Endometrial microvascular endothelial cells (primary cell): Measurements from ENCODE around the gene PFDN4. TPM values are rescaled to one million over a fixed set of nuclear protein-coding genes. Genes with fewer than 3 reads are reported as not detected.

Source experiments
- in situ Hi-C: cut with HindIII; loops from 2 replicates; pipeline ENCODE4 v1.10.0; 2017; ENCODE audit warnings: low sequenced_read_pairs, low pct_unique_long_range_greater_than_20kb; ENCODE audit errors: inconsistent ontology term
- total RNA-seq: library from RNA; depleted of rRNA; stranded (reverse); fragments of >200 nt; gene quantifications from one replicate; pipeline ENCODE4 v1.2.3, GENCODE V29; 2015; ENCODE audit errors: inconsistent ontology term

Gene PFDN4, protein sequence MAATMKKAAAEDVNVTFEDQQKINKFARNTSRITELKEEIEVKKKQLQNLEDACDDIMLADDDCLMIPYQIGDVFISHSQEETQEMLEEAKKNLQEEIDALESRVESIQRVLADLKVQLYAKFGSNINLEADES
- 69.5 TPM for total RNA-seq

DNA sequence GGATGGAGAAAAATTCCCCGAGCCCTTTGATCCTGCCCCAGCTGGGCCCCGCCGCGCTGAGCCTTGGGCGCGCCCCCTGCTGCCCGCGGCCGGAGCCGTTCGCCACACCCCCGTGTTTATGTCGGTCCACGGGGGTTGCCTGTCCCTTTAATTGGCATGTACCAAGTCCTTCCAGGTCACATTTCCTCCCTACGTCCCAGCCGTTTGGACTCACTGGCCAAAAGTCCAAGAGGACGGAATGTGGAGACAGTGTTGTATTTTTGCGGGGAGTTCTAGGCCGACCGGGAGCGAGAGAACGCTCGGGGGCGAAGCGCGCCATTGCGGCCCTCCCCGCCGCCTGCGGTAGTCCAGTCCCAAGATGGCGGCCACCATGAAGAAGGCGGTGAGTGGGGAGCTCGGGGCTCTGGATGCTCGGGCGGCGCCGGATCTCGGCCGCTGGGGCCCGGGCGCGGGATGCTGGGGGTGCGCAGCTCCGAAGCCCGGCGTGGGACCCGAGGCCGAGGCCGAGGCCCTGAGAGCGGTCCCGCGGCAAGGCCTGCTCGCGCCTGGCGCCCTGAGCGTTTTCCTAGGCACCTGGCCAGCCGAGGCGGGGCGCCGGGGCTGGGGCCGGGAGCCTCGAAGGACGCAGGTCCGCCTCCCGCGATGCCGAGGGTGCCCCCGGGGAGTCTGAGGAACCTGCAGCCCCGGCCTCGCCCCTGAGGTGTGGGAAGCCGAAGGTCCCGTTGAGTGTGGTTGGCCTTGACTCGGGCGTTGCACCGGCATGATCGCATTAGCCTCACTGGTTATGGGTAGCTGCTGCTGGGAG lies at the start of gene PFDN4:
TSS of gene PFDN4 (plus strand) at position 345 of the 805 bp plus-strand sequence. CDS start at position 359, 14 bp downstream.
- in situ Hi-C loops, result no loop called here

DNA sequence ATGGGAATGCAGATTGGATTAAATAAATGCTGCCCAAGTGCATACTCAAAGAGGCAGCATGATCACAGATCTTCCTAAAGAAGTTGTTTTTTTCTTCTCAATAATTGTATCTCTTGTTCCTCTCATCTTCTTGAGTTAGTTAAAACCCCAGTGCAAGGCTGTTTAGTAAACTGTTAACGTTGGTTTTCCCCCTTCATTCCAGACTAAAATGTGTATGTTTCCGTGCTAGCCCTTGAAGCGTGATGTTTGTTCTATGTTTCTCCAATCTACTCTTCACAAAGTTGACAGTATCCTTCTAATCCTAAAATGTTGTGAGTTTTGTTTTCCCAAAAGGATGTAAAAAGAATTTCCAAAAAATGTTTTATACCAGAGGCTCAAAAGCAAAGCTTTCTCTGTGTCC lies 49.7 kb upstream of the PFDN4 start:
- in situ Hi-C loops, result no loop called here

DNA sequence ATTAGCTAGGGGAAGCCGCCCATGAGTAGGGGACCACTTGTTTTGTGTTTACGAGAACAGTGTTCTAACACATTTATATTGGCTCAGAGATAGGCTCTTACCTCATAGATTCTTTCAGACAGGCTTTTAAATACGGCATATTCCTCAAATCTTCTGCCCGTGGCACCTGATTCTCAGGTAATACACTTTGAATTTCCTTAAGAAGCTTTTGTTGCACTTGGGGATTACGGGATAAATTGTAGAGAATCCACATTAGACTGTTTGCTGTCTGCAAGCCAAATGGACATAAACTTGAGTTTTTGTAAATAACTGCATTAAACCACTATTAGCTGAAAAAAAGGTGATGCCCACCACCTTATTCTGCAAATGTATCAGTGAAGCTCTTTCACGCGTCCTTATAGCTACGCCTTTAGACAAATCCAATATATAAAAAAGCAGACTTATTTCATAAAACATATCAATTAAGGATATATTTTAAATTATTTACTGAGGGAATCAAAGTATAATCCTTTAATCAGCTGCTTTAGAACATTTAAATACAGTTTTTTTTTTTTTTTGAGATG lies 49.0 kb upstream of the PFDN4 start:
- in situ Hi-C loops, result no loop called here

DNA sequence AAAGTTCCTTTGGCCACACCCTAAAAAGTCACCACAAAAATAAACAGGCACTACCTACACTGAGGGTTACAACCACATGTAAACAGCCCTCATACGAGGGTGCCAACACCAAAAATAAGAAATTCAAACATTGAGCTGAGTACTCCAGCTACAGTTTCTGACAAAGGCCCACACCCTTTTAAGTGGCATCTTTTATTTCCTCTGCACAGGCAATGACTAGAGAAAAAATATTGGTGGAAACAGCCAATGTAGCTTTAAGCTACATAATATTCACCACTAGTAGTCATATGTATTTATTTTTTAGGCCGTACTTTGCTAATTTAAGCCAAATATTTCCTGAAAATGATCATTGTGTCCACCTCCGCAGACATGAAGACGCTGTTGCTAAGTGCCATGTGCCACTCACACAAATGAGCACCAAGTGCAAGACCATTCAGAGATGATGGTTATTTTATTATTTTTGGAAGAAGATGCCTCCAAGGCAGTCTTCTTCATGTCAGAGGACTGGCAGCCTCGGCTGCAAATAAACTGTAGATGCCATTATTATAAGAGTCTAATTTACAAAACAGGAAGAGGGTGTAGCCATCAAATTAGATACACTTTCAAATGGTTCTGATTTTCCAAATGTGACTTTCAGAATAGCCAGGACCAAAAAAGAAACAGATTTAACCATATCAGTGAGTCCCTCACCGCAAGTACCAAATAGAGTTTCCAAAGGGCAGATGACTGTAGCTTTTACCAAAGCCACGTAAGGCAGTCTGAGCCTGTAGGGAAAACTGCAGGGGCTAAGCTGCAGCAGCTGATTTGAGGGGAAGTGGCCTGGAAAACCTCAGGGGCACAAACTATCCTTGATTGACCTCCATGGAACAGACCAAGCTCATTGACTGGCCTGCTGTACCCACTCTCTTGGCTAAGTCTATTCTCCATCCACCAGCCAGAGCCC lies 47.6 kb upstream of the PFDN4 start:
- in situ Hi-C loops, result no loop called here

DNA sequence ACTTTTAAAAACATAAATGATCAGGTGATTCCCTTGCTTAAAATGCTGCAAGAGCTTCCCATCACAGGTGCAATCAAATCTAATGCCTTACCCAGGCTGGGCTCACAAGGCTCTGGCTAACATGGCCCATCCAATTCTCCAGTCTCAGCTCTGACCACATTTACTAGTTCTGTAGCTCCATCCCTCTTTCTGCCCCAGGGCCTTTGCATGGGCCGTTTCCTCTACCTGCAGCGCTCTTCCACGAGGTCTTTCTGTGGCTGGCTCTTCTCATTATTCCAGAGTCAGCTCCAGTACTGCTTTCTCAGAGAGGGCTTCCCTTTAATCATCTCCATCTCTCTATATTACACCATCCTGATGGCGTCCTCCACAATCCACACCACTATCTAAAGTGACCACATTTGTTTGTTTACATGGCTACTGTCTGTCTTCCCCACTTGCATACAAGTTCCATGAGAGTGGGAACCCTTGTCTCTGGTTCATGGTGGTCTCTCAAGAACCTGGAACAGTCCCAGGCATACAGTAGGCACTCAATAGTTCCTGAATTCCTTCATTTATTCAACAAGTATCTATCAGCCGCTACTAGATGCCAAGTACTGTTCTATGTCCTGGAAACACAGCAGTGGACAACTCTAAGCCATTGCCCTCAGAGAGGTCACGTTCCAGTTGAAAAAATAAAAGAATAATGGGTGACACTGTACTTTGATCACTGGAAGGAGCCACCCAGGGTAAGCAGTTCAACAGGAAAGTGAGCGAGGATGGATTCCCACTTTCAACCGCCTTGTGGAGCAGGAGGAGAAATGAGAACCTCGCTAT lies 46.7 kb upstream of the PFDN4 start:
- in situ Hi-C loops, result no loop called here

DNA sequence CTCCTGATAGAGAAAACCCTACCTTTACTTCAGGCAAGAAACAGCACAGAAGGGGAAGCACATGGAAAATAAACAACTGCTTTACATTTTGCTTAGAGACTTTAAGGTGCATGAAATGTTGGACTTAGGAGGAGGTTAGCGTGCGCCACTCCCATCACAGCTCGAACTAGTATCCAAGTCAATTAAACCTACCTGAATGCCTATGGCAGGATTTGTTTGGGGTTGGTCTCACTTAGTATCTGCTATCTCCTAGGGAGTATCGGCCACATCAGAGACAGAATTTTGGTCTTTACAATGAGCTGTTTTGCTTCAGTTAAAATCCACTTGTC lies 46.1 kb upstream of the PFDN4 start:
- in situ Hi-C loops, result no loop called here

DNA sequence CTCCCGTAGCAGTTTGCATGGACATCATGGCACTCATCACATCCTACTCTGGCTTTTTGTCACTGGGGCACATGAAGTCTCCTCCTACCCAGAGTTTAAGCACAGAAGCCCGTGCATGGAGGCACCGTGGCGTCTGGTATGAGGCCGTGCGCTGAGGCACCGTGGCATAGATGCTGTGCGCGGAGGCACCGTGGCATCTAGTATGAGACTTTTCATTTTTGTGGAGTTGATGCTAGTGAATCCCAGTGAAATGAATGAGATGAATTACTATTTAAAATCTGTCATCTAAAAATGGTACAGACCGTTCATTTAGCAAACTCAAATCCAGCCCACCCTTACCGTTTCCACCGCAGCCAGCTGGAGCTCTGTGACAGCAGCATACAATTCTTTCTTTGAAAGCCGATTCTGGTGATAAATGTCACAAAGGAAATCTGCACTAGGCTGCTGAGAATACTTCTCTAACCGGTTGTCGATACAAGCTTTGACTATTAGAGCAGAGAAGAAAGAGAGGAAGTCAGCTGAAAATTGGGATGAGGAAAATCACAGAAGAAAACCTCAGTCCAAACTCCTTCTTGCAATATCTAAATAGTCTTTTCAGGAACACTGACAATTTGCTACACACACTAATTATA lies 45.4 kb upstream of the PFDN4 start:
- in situ Hi-C loops, result no loop called here

DNA sequence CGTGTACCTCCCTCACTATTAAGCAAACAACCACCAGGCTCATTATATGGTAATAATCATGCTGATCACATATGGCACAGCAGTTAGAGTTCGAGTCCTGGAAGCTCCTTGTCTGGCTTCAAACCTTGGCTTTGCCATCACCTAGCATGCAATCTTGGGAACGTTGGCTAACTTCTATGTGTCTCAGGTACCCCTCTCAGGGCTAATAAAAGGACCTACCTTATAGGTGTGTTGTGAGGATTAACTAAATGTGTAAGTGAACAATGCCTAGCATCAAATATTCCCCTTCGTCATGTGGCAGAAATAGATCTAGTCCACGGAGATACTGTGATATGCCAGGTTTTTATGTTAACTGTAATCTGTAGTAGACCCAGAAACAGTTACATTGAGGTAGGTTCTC lies 44.5 kb upstream of the PFDN4 start:
- in situ Hi-C loops, result no loop called here

DNA sequence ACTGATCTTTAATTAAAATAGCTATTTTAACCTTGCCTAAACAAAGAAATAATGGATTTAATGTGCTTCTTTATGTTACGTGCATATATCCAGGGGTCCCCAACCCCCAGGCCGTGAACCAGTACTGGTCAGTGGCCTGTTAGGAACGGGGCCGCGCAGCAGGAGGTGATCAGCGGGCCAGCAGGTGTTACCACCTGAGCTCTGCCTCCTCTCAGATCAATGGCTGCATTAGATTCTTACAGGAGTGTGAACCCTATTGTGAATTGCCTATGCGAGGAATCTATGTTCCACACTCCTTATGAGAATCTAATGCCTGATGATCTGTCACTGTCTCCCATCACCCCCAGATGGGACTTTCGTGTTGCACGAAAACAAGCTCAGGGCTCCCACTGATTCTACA lies 42.9 kb upstream of the PFDN4 start:
- in situ Hi-C loops, result no loop called here

DNA sequence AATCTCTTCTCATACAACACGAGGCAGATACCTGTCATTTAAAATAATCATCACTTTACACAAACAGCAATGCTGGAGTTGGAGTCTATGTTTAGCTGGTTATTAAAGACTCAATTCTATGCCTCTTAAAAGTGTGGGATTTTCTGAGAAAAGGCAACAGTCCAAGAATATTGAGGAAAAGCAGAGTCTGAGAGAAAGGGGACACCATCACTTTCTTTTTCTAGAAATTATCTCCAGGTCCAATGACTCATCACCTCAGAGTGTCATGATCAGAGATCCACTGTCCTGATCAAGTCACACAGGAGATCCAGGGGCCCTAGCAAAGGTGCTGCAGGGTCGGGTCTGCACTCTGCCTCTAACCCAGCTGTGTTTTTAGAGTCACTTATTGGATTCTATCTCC lies 42.1 kb upstream of the PFDN4 start:
- in situ Hi-C loops, result no loop called here

DNA sequence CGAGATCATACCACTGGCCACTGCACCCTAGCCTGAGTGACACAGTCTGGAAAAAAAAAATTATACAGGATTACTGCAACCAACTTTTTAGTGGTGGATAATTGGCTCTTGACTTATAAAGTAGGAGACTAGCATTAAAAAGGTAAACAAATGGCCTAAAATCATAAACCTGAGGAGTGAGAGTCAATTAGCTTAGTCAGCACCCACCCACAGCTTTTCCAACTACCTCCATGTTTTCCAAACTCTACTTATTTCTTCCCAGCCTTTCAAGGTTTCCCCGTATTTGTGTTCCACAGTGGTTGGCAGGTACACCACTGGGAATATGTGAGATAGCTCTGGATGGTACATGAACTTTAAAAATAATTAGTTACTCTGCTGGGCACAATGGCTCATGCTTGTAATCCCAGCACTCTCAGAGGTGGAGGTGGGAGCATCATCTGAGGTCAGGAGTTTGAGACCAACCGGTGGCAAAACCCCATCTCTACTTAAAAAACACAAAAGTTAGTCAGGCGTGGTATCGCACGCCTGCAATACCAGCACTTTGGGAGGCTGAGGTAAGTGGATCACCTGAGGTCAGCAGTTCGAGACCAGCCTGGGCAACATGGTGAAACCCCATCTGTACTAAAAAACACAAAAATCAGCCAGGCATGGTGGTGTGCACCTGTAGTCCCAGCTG lies 40.8 kb upstream of the PFDN4 start:
- in situ Hi-C loops, result no loop called here

DNA sequence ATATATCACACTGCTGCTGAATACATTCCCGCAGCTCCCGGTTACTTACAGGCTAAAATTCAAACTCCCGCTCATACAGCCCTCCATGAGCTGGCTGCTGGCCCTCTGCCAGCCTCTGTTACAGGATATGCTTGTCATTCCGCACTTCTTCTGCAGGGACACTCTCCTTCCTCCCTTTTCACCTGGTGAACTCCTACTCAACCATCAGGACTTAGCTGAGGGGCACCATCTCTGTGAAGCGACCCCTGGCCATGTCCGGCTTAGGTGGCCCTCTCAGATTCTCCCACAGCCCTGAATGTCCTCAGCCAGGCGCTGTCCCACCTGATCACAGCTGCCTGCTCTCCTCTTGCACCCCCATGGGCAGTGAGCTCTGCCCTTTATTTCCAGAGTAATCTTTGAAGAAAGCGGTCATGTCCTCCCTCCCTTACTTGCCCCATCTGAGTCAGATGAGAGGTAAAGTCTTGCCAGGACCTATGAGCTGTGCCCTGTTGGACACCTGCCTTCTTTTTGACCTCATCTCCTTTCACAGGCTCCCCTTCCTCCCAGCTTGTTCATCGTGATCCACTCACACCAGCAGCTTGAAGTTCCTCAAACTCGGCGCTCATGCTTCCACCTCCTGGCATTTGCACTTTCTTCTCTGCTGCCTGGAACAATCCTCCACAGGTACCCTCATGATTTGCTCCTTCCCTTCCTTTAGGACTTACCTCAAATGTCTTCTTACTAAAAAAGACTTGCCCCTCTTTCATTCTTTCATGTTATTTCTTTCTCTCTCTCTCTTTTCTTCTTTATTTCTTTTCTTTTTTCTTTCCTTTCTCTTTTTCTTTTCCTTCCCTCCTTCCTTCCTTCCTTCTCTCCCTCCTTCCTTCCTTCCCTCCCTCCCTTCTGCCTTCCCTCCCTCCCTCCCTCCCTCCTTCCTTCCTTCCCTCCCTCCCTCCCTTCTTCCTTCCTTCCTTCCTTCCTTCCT lies 39.7 kb upstream of the PFDN4 start:
- in situ Hi-C loops, result no loop called here

DNA sequence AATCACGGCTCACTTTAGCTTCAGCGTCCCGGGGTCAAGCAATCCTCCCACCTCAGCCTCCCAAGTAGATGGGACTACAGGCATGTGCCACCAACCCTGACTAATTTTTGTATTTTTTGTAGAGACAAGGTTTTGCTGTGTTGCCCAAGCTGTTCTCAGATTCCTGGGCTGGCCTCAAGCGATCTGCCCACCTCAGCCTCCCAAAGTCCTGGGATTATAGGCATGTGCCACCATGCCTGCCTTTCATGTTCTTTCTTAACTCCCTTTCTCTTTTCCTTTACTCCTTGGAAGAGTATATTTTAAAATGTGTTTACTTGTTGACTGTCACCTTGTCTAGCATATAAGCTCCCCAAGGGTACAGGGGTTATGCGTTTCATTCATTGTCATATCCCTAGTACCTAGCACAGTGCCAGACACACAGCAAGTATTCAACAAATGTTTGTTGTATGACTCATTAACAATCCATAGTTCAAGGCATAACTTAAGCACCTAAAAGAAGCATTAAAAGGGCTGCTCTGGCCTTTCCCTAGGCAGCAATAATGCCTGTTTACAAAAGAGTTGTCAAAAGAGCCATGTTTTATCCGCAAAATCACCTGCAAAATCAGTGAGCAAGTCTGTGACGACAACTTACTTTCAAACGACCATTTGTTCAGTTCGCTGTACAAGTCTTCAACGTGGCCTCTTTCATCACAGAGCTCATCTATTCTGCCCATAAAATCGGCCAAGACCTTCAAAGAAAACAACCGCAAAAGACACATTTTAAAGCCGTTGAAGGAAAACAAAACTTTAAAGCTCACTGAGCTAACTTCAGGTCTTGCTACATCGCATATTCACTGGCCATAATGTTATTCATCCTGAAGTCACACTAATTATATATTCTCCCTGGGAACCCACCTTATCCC lies 38.7 kb upstream of the PFDN4 start:
- in situ Hi-C loops, result no loop called here

DNA sequence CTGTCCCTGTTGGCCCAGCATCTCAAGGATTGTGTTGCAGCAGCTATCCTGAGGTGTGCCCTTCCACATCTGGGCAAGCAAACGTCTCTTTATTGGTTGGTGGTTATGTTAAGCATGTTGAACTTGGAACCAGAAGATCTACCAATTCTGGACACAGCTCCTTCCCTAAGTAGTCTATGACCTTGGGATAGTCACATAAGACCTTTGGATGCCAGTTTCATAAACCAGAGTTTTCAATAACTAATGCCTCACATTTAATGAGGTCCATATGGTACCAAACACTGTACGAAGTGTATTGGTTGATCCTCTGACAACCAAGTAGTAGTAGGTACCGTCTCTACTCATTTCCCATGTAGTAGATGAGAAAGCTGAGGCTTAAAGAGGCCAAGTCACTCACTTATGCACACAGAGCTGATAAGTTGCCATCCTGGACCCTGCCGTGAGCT lies 37.8 kb upstream of the PFDN4 start:
- in situ Hi-C loops, result no loop called here

DNA sequence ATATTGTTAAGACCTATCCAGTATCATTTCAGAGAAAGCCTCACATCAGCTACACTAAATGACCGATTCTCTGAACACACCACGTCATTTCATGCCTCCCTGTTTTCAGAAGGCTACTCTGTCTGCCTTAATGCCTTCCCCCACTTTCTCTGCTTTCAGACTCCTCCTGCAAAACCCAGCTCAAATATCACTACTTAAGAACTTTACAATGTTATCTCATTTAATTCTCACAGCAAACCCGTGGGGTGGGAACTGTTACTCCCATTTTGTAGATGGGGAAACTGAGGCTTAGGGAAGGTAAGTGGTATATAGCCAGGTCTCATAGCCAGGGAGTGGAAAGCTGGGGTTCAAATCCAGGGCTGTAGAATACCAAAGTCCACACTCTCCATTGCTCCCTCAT lies 36.9 kb upstream of the PFDN4 start:
- in situ Hi-C loops, result no loop called here

DNA sequence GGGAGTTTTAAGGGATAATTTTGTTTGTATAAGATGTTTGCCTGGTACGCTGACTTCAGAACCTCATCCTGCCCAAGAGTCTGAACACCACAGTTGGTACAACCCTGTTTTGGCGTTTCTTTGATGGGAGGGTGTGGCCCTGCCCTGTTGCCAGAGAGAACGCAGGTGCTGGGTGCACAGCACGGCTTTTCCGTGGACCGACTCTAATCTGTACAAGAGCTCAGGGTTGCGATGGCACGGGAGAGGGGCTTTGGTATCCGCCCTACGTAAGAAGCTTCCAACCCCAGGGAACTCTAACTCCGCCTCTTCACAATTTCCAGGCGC lies 35.4 kb upstream of the PFDN4 start:
- in situ Hi-C loops, result no loop called here
